Gastrocnemius medialis (tissue), 4 donors: ENCODE results near the gene TJAP1. TPM values are rescaled to one million over a fixed set of nuclear protein-coding genes. Genes with fewer than 3 reads are reported as not detected.
A peak's percentile ranks its signal among the peaks of the same experiment; 100 is the strongest.

ENCODE experiments used
- ATAC-seq, 2 donors: fragments of 150-250 bp; one replicate each; pipeline ENCODE4 v1.9.1; 2016
- DNase-seq, 2 donors: peaks; one replicate each; pipeline ENCODE4 v3.0.0-alpha.2; 2019
- H3K27ac ChIP-seq, 4 donors: fragments of 200-600 bp; sonication (generic); 1 replicate in 1 of 4; 2 replicates in 3 of 4; pipeline ENCODE4 v1.5.1; 2016 to 2018; ENCODE audit warnings: mild to moderate bottlenecking in 2 of 4, moderate library complexity in 1 of 4
- H3K27me3 ChIP-seq, 3 donors: fragments of 200-600 bp; sonication (generic) in 2 of 3; 1 replicate in 1 of 3; 2 replicates in 2 of 3; pipeline versions ENCODE4 v1.5.1 to v1.6.0; 2016 to 2019; ENCODE audit warnings: mild to moderate bottlenecking in 1 of 3, moderate library complexity in 1 of 3
- H3K36me3 ChIP-seq, 2 donors: fragments of 200-600 bp; sonication (generic) in 1 of 2; one replicate each; pipeline ENCODE4 v1.5.1; 2017 to 2018
- H3K4me1 ChIP-seq, 2 donors: fragments of 200-600 bp; sonication (generic) in 1 of 2; one replicate each; pipeline ENCODE4 v1.5.1; 2016 to 2017; ENCODE audit warnings: mild to moderate bottlenecking in 2 of 2
- H3K4me3 ChIP-seq, 4 donors: fragments of 200-600 bp; sonication (generic) in 3 of 4; 1 replicate in 1 of 4; 2 replicates in 3 of 4; pipeline ENCODE4 v1.5.1; 2016 to 2019; ENCODE audit warnings: mild to moderate bottlenecking in 2 of 4
- H3K9me3 ChIP-seq, 3 donors: fragments of 200-600 bp; sonication (generic) in 2 of 3; 1 replicate in 1 of 3; 2 replicates in 2 of 3; pipeline ENCODE4 v1.5.1; 2016 to 2019
- POLR2A ChIP-seq, 2 donors: fragments of 450-650 bp; IDR thresholded peaks; one replicate each; pipeline ENCODE4 v1.6.1; 2017; ENCODE audit warnings: antibody characterized with exemption in 2 of 2, mild to moderate bottlenecking in 2 of 2, moderate library complexity in 2 of 2
- in situ Hi-C, 4 donors: fragments of 200-750 bp; cut with MboI; loops; one replicate each; pipeline versions ENCODE4 v1.15.0 to v1.8.0; 2017; ENCODE audit warnings: low sequenced_read_pairs in 4 of 4
- intact Hi-C: fragments of 100-400 bp; cut with DNase I; formaldehyde crosslinking; loops from one replicate; pipeline ENCODE4 v1.15.1; 2023; ENCODE audit warnings: low total_unique reads
- total RNA-seq, 4 donors: library from RNA; depleted of rRNA; stranded (reverse); fragments of >200 nt; gene quantifications; one replicate each; pipeline versions ENCODE4 v1.1.0 to v1.2.3, GENCODE V29; 2016
- TF ChIP-seq, protein P1 (sequence below), 5 experiments: fragments of 450-650 bp in 3 of 5; fragments of 200-600 bp in 2 of 5; sonication (generic) in 2 of 5; IDR thresholded peaks in 4 of 5; conservative IDR thresholded peaks in 1 of 5; 1 replicate in 4 of 5; 2 replicates in 1 of 5; pipeline ENCODE4 v1.5.1; 2016 to 2019; ENCODE audit warnings: antibody characterized with exemption in 5 of 5, mild to moderate bottlenecking in 3 of 5, moderate library complexity in 3 of 5

The TJAP1 gene
- total RNA-seq, 4 donors from 2014 or later: 28.8 to 45.2 (median 37.7) TPM

DNA sequence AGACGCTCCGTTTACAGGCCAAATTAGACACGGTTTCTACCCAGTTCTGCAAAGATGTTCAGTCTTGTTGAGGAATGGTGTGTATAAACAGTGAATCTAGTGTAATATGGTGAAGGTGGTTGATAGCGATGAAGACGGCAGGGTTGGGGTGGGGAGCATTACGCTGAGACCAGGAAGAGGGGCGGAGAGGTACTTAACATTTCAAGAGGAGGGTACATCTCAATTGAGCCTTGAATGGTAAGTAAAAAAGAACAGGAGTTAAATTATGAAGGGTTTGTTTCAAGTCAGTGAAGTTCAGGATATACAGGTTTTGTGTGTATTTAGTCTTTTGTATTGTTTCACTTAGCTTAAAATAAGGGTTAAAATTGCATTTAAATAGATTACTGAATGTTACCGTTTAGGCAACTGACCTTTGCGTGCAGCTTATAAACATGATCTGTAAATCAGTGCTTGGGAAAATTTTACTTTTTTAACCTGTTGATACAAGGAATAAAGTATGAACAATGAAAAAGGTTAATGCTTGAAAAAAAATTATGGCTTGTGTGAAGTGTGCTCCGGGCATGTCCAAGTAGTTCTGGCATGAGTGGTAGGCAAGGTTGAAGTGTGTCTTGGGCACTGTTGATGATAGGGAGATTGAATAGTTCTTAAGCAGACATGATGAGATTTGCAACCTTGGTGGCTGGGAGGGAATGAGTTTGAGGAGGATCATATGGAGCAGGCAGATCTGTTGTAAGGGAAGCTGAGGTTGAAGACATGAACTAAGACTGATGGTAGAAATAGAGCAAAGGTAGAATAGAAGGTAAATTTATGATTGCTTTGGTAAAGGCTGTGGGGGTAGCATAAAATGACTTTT, 40.4 kb downstream of the TJAP1 start:
- H3K27me3 ChIP-seq: no peaks in the 10 kb centered on the region
- H3K4me3 ChIP-seq: peak overlapping the region; percentile 74 to 97 (median 87)
- in situ Hi-C loops: loop anchor here in 1 of 4 donors (25.0 kb wide), 1 partner anchor 280 kb away; the partner anchor contains the start of genes DNPH1 and TTBK1
- no peaks in the 10 kb centered on the region for H3K9me3 ChIP-seq
- H3K27ac ChIP-seq: peak overlapping the region; percentile 88 to 98 (median 90)
- ATAC-seq (no peak), DNase-seq (no peak)
- peaks cover 28 to 29% of the 10 kb centered on the region in 2 donors for H3K4me1 ChIP-seq
- no peak for TF ChIP-seq POLR2A (IDR thresholded peaks at IDR 0.05)
- TF ChIP-seq, protein P1, sequence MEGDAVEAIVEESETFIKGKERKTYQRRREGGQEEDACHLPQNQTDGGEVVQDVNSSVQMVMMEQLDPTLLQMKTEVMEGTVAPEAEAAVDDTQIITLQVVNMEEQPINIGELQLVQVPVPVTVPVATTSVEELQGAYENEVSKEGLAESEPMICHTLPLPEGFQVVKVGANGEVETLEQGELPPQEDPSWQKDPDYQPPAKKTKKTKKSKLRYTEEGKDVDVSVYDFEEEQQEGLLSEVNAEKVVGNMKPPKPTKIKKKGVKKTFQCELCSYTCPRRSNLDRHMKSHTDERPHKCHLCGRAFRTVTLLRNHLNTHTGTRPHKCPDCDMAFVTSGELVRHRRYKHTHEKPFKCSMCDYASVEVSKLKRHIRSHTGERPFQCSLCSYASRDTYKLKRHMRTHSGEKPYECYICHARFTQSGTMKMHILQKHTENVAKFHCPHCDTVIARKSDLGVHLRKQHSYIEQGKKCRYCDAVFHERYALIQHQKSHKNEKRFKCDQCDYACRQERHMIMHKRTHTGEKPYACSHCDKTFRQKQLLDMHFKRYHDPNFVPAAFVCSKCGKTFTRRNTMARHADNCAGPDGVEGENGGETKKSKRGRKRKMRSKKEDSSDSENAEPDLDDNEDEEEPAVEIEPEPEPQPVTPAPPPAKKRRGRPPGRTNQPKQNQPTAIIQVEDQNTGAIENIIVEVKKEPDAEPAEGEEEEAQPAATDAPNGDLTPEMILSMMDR (IDR thresholded peaks at IDR 0.05 in 4 of 5, conservative IDR thresholded peaks at IDR 0.05 in 1 of 5): no peak
- H3K36me3 ChIP-seq: peaks cover 0 to 67% of the 10 kb centered on the region in 2 donors
- intact Hi-C loops: loop anchor here (2.0 to 5.0 kb wide), 2 partner anchors 91 to 335 kb away; partner anchors contain the start of genes ABCC10 and CUL9

DNA sequence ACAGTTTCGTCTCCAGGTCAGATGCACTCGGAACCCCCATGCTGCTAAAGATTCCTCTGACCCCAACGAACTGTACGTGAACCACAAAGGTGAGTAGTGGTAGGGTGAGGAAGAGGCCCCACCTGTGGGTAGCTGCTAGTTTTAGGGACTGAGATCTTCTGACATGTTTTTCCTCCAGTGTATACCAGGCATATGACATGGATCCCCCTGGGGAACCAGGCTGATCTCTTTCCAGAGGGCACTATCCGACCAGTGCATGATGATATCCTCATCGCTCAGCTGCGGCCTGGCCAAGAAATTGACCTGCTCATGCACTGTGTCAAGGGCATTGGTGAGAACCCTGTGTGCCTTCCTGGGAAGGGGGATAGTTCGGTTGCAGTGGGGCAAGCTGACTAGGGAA, 42.7 kb downstream of the TJAP1 start:
- Histone ChIP-seq H3K27me3 (no peaks in the 10 kb centered on the region), H3K4me3 (no peak overlapping the region), H3K36me3 (peaks cover 0 to 67% of the 10 kb centered on the region in 2 donors), H3K4me1 (peaks cover 20 to 26% of the 10 kb centered on the region in 2 donors), H3K27ac (no peak overlapping the region), H3K9me3 (no peaks in the 10 kb centered on the region)
- TF ChIP-seq, protein P1 (IDR thresholded peaks at IDR 0.05 in 4 of 5, conservative IDR thresholded peaks at IDR 0.05 in 1 of 5): no peak
- no peak for TF ChIP-seq POLR2A (IDR thresholded peaks at IDR 0.05)
- in situ Hi-C loops: loop anchor here in 1 of 4 donors (25.0 kb wide), 1 partner anchor 283 kb away; the partner anchor contains the start of genes DNPH1 and TTBK1
- DNase-seq: no peak
- intact Hi-C loops: no loop called here
- ATAC-seq: no peak

DNA sequence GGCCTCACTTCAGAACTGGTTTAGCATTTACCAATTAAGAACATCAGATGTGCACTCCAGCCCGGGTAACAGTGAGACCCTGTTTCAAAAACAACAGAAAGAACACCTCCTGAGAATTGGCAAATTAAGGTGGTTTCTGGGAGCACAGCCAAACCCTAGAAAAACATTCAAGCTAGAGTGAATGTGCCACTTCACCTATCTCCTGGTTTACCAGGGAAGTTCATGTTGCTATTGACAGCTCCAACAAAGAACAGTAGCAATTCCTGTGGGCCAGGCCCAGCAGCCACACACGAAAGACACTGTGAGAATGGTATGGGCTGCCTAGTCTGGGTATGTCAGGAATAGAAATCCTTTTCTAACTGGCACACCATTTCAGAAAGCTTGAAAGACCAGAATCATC, 44.5 kb downstream of the TJAP1 start:
- Histone ChIP-seq H3K4me3 (no peak overlapping the region), H3K27me3 (no peaks in the 10 kb centered on the region), H3K36me3 (peaks cover 0 to 77% of the 10 kb centered on the region in 2 donors), H3K9me3 (no peaks in the 10 kb centered on the region), H3K4me1 (peaks cover 10 to 15% of the 10 kb centered on the region in 2 donors), H3K27ac (no peak overlapping the region)
- in situ Hi-C loops: loop anchor here in 1 of 4 donors (25.0 kb wide), 1 partner anchor 285 kb away; the partner anchor contains the start of genes DNPH1 and TTBK1
- TF ChIP-seq, protein P1 (IDR thresholded peaks at IDR 0.05 in 4 of 5, conservative IDR thresholded peaks at IDR 0.05 in 1 of 5): no peak
- TF ChIP-seq POLR2A (IDR thresholded peaks at IDR 0.05): no peak
- DNase-seq (no peak), ATAC-seq (no peak)
- intact Hi-C loops: no loop called here

DNA sequence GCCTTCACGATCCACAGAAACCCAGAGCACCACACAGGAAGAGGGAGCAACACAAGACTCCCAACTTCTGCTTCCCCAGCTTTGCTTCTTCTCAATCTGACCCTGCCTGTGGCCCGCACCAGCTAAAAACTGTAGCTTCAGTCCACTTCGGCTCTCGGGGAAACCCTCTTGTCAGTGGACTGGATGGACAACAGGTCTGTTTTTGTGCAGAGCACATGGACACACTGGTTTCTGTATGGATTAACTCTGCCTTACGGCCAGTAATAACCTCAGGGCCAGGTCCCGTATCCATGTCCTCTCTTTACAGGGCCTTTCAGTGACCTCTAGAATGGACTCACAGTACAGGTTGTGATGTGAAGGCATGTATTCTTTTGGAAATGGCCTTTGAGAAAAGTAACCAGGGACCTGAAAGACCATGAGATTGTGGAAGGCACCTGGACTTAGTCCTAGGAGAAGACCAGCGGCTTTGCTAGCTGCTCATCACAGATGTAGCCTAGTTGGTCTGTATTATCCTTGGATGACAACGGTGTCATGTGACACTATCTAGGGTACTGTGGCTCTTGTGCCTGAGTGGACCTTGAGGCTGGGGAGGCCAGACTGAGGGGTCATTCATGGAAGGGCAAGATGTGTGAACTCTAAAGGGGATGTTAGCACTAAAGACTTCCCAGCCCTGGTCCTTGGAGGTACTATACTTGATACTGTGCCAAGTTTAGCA, 45.3 kb downstream of the TJAP1 start:
- intact Hi-C loops: no loop called here
- DNase-seq: no peak
- Histone ChIP-seq H3K27me3 (no peaks in the 10 kb centered on the region), H3K4me1 (peaks cover 7 to 10% of the 10 kb centered on the region in 2 donors), H3K27ac (no peak overlapping the region), H3K9me3 (no peaks in the 10 kb centered on the region), H3K4me3 (no peak overlapping the region), H3K36me3 (peaks cover 0 to 85% of the 10 kb centered on the region in 2 donors)
- TF ChIP-seq POLR2A (IDR thresholded peaks at IDR 0.05): no peak
- in situ Hi-C loops: loop anchor here in 1 of 4 donors (25.0 kb wide), 1 partner anchor 285 kb away; the partner anchor contains the start of genes DNPH1 and TTBK1
- no peak for ATAC-seq
